HCT116 (cell line): Measurements from ENCODE around the gene MTHFD2L. TPM values are rescaled to one million over a fixed set of nuclear protein-coding genes. Genes with fewer than 3 reads are reported as not detected.

Source experiments
- ATAC-seq: fragments of 200-7000 bp; cut with Tn5 transposase; 2 replicates; pipeline ENCODE4 v1.9.1; 2020; ENCODE audit warnings: mild to moderate bottlenecking, moderate library complexity
- BruUV-seq: library from RNA; stranded (reverse); fragments of 400-500 nt; replicated peaks from 2 replicates; lab custom pipeline; 2021; lab: Mats Ljungman, UMichigan
- CTCF ChIA-PET: fragments of 300-600 bp; sonication (Branson Sonifier 250); formaldehyde crosslinking; loops from one replicate; lab custom pipeline; 2021; ENCODE audit warnings: antibody characterized with exemption; lab: Charles Lee
- POLR2A ChIA-PET: fragments of 300-600, 350-600 bp; sonication (Branson Sonifier 250); formaldehyde crosslinking; loops from one replicate; lab custom pipeline; 2021; ENCODE audit warnings: antibody characterized with exemption; lab: Charles Lee
- RAD21 ChIA-PET, 2 experiments: fragments of 300-600 bp; sonication (Branson Sonifier 250); formaldehyde crosslinking; loops; one replicate each; lab custom pipeline; 2023; ENCODE audit warnings: low total read pairs in 2 of 2; ENCODE audit not compliant: uncharacterized antibody in 2 of 2, unreplicated experiment in 2 of 2, low non-redundant PET in 1 of 2; lab: Charles Lee
- DNase-seq: peaks from one replicate; pipeline ENCODE4 v3.0.0-alpha.2; 2010; ENCODE audit warnings: low read depth, low spot score
- H2AFZ ChIP-seq: fragments of 200-600 bp; shearing (Covaris generic), sonication (generic); 2 replicates; pipeline ENCODE4 v1.6.1; 2017; ENCODE audit warnings: low read depth, mixed run types, mixed read lengths, antibody characterized with exemption, low read length; ENCODE audit not compliant: poor library complexity, severe bottlenecking
- H3K27ac ChIP-seq: 2 replicates; pipeline ENCODE4 v1.5.1; 2012; ENCODE audit warnings: low read depth, low read length
- H3K27me3 ChIP-seq: fragments of 200-600 bp; sonication (generic); 2 replicates; pipeline ENCODE4 v1.6.1; 2016; ENCODE audit warnings: mixed run types, low read length, mixed read lengths; ENCODE audit not compliant: insufficient read depth
- H3K36me3 ChIP-seq, 2 experiments: fragments of 200-500 bp in 1 of 2; fragments of 200-600 bp in 1 of 2; sonication (Bioruptor generic) in 1 of 2; sonication (generic) in 1 of 2; 2 replicates each; pipeline versions ENCODE4 v1.5.1 to v1.6.1; 2014 to 2016; ENCODE audit warnings: low read length in 2 of 2, inconsistent platforms in 1 of 2, mixed read lengths in 1 of 2, mixed run types in 1 of 2; ENCODE audit not compliant: insufficient read depth in 2 of 2, control insufficient read depth in 1 of 2
- H3K4me1 ChIP-seq, 2 experiments: fragments of 200-600 bp in 1 of 2; sonication (generic) in 1 of 2; 2 replicates each; pipeline versions ENCODE4 v1.5.1 to v1.6.1; 2012 to 2017; ENCODE audit warnings: low read length in 2 of 2, inconsistent platforms in 1 of 2, mild to moderate bottlenecking in 1 of 2, mixed read lengths in 1 of 2, mixed run types in 1 of 2, moderate library complexity in 1 of 2; ENCODE audit not compliant: insufficient read depth in 2 of 2, control insufficient read depth in 1 of 2
- H3K4me2 ChIP-seq: fragments of 200-600 bp; sonication (generic); 2 replicates; pipeline ENCODE4 v1.6.1; 2017; ENCODE audit warnings: mixed run types, low read length, mixed read lengths
- H3K4me3 ChIP-seq, 2 experiments: fragments of 200-600 bp in 1 of 2; sonication (generic) in 1 of 2; replicated peaks in 1 of 2; 2 replicates each; pipeline ENCODE4 v1.5.1; 2011 to 2016; ENCODE audit warnings: low read length in 2 of 2, control low read depth in 1 of 2, low read depth in 1 of 2, mild to moderate bottlenecking in 1 of 2, mixed read lengths in 1 of 2, mixed run types in 1 of 2
- H3K79me2 ChIP-seq: fragments of 200-600 bp; sonication (generic); 2 replicates; pipeline ENCODE4 v1.6.1; 2017; ENCODE audit warnings: mild to moderate bottlenecking, mixed run types, low read length, moderate library complexity, mixed read lengths; ENCODE audit not compliant: insufficient read depth
- H3K9ac ChIP-seq: fragments of 200-600 bp; sonication (generic); 2 replicates; pipeline ENCODE4 v1.6.1; 2016; ENCODE audit warnings: low read length, mixed read lengths
- H3K9me2 ChIP-seq: fragments of 200-600 bp; sonication (generic), shearing (Covaris generic); 2 replicates; pipeline ENCODE4 v1.6.1; 2017; ENCODE audit warnings: mixed run types, mild to moderate bottlenecking, moderate library complexity; ENCODE audit not compliant: insufficient read depth
- H3K9me3 ChIP-seq, 2 experiments: fragments of 200-500 bp in 1 of 2; fragments of 200-600 bp in 1 of 2; sonication (Bioruptor generic) in 1 of 2; sonication (generic) in 1 of 2; 2 replicates each; pipeline ENCODE4 v1.6.1; 2014 to 2017; ENCODE audit warnings: low read length in 2 of 2, mixed read lengths in 2 of 2, inconsistent platforms in 1 of 2, low read depth in 1 of 2, mild to moderate bottlenecking in 1 of 2, mixed run types in 1 of 2, moderate library complexity in 1 of 2; ENCODE audit not compliant: control insufficient read depth in 1 of 2, insufficient read depth in 1 of 2
- H4K20me1 ChIP-seq: fragments of 200-600 bp; sonication (generic), shearing (Covaris generic); 2 replicates; pipeline ENCODE4 v1.6.1; 2017; ENCODE audit warnings: mixed run types, mild to moderate bottlenecking, moderate library complexity; ENCODE audit not compliant: insufficient read depth
- CBX3 ChIP-seq: IDR thresholded peaks from 2 replicates; pipeline ENCODE4 v1.6.1; 2012; ENCODE audit warnings: low read depth
- EGR1 ChIP-seq: IDR thresholded peaks from 2 replicates; pipeline ENCODE4 v1.6.1; 2012; ENCODE audit warnings: low read depth
- ELF1 ChIP-seq: IDR thresholded peaks from 2 replicates; pipeline ENCODE4 v1.6.1; 2012; ENCODE audit warnings: low read depth, borderline replicate concordance
- EZH2phosphoT487 ChIP-seq: fragments of 200-600 bp; IDR thresholded peaks from 2 replicates; pipeline ENCODE4 v1.6.1; 2018; ENCODE audit warnings: antibody characterized with exemption, borderline replicate concordance
- FOSL1 ChIP-seq: IDR thresholded peaks from 2 replicates; pipeline ENCODE4 v1.6.1; 2012; ENCODE audit warnings: low read depth
- JUND ChIP-seq: IDR thresholded peaks from 2 replicates; pipeline ENCODE4 v1.6.1; 2012
- POLR2A ChIP-seq: IDR thresholded peaks from 2 replicates; pipeline ENCODE4 v1.7.0; 2011; ENCODE audit warnings: borderline replicate concordance; ENCODE audit not compliant: insufficient read depth, insufficient read length; ENCODE audit errors: extremely low read depth
- POLR2AphosphoS5 ChIP-seq: IDR thresholded peaks from 2 replicates; pipeline ENCODE4 v1.6.1; 2011; ENCODE audit warnings: mild to moderate bottlenecking, low read depth, low read length, moderate library complexity
- SIN3A ChIP-seq: IDR thresholded peaks from 2 replicates; pipeline ENCODE4 v1.6.1; 2012; ENCODE audit warnings: low read depth
- SRF ChIP-seq: IDR thresholded peaks from 2 replicates; pipeline ENCODE4 v1.6.1; 2012; ENCODE audit warnings: low read depth
- YY1 ChIP-seq: IDR thresholded peaks from 2 replicates; pipeline ENCODE4 v1.6.1; 2011; ENCODE audit warnings: low read length, low read depth, moderate library complexity, mild to moderate bottlenecking; ENCODE audit not compliant: insufficient replicate concordance; ENCODE audit errors: extremely low read depth
- ZFX ChIP-seq: fragments of 450-650 bp; IDR thresholded peaks from 2 replicates; pipeline ENCODE4 v1.6.1; 2017
- ZNF274 ChIP-seq: fragments of 200-500 bp; sonication (Bioruptor generic); IDR thresholded peaks from 2 replicates; pipeline ENCODE4 v1.6.1; 2014; ENCODE audit warnings: mild to moderate bottlenecking, low read depth, low read length, inconsistent platforms
- intact Hi-C: fragments of 100-400 bp; cut with micrococcal nuclease; formaldehyde crosslinking; loops from 2 replicates; pipeline ENCODE4 v1.10.0; 2022
- total RNA-seq: library from RNA; stranded (reverse); gene quantifications from one replicate; pipeline ENCODE4 v1.2.1, GENCODE V29; 2021; ENCODE audit not compliant: unreplicated experiment
- TF ChIP-seq, protein P1 (sequence below): IDR thresholded peaks from 2 replicates; pipeline ENCODE4 v1.6.1; 2011; ENCODE audit warnings: mild to moderate bottlenecking, low read length, moderate library complexity; ENCODE audit not compliant: insufficient replicate concordance; ENCODE audit errors: extremely low read depth
- TF ChIP-seq, protein P2 (sequence below): IDR thresholded peaks from 2 replicates; pipeline ENCODE4 v1.6.1; 2012; ENCODE audit warnings: low read depth
- TF ChIP-seq, protein P3 (sequence below): IDR thresholded peaks from 2 replicates; pipeline ENCODE4 v1.6.1; 2012
- TF ChIP-seq, protein P4 (sequence below), 3 experiments: fragments of 200-600 bp in 1 of 3; sonication (generic) in 1 of 3; IDR thresholded peaks in 2 of 3; conservative IDR thresholded peaks in 1 of 3; 2 replicates each; pipeline ENCODE4 v1.5.1; 2012 to 2017; ENCODE audit warnings: low read depth in 2 of 3, low read length in 2 of 3, antibody characterized with exemption in 1 of 3, borderline replicate concordance in 1 of 3, control low read depth in 1 of 3, mild to moderate bottlenecking in 1 of 3, mixed read lengths in 1 of 3, mixed run types in 1 of 3, moderate library complexity in 1 of 3; ENCODE audit not compliant: insufficient read depth in 1 of 3
- TF ChIP-seq, protein P5 (sequence below): IDR thresholded peaks from 2 replicates; pipeline ENCODE4 v1.6.1; 2012

MTHFD2L gene
- total RNA-seq, 1 experiment from 2014 or later, result 15.0 TPM

DNA sequence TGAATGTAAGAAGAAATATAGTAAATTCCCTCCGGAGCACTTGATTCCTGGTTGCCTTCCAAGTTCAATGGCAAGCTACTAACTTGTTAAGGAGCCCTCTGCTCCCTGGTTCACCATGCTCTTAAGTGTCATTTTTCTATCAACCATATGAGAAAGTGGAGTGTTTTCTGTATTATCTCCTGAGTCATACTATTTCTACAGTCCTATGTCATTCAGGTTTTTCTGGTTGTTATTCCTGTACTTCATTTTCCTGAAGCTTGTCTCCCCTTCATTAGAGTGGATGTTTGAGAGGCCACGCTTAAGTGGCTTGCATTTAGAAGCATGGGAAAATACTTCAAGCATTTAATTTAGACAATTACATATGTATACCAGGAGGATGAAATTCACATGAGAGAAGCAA lies 135.6 kb downstream of the MTHFD2L start:
- no TSS peak for BruUV-seq
- Histone ChIP-seq H3K79me2 (no peaks in the 10 kb centered on the region), H3K4me1 (peaks cover 0 to 8% of the 10 kb centered on the region in 2 experiments; a peak in 1 of 4 replicates), H3K9ac (no peak overlapping the region), H4K20me1 (no peaks in the 10 kb centered on the region), H3K27ac (no peak overlapping the region), H2AFZ (no peak overlapping the region), H3K27me3 (no peaks in the 10 kb centered on the region), H3K9me3 (no peaks in the 10 kb centered on the region), H3K36me3 (no peaks in the 10 kb centered on the region), H3K4me2 (no peak overlapping the region), H3K9me2 (no peaks in the 10 kb centered on the region), H3K4me3 (no peak overlapping the region)
- RAD21 ChIA-PET, result no interaction called here
- ATAC-seq, result no peak
- POLR2A ChIA-PET, result no interaction called here
- TF ChIP-seq CBX3, result no peak
- TF ChIP-seq, protein P1, sequence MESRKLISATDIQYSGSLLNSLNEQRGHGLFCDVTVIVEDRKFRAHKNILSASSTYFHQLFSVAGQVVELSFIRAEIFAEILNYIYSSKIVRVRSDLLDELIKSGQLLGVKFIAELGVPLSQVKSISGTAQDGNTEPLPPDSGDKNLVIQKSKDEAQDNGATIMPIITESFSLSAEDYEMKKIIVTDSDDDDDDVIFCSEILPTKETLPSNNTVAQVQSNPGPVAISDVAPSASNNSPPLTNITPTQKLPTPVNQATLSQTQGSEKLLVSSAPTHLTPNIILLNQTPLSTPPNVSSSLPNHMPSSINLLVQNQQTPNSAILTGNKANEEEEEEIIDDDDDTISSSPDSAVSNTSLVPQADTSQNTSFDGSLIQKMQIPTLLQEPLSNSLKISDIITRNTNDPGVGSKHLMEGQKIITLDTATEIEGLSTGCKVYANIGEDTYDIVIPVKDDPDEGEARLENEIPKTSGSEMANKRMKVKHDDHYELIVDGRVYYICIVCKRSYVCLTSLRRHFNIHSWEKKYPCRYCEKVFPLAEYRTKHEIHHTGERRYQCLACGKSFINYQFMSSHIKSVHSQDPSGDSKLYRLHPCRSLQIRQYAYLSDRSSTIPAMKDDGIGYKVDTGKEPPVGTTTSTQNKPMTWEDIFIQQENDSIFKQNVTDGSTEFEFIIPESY, result no peak
- no peak for TF ChIP-seq SIN3A
- TF ChIP-seq ZNF274, result no peak
- TF ChIP-seq JUND, result no peak
- TF ChIP-seq, protein P2, sequence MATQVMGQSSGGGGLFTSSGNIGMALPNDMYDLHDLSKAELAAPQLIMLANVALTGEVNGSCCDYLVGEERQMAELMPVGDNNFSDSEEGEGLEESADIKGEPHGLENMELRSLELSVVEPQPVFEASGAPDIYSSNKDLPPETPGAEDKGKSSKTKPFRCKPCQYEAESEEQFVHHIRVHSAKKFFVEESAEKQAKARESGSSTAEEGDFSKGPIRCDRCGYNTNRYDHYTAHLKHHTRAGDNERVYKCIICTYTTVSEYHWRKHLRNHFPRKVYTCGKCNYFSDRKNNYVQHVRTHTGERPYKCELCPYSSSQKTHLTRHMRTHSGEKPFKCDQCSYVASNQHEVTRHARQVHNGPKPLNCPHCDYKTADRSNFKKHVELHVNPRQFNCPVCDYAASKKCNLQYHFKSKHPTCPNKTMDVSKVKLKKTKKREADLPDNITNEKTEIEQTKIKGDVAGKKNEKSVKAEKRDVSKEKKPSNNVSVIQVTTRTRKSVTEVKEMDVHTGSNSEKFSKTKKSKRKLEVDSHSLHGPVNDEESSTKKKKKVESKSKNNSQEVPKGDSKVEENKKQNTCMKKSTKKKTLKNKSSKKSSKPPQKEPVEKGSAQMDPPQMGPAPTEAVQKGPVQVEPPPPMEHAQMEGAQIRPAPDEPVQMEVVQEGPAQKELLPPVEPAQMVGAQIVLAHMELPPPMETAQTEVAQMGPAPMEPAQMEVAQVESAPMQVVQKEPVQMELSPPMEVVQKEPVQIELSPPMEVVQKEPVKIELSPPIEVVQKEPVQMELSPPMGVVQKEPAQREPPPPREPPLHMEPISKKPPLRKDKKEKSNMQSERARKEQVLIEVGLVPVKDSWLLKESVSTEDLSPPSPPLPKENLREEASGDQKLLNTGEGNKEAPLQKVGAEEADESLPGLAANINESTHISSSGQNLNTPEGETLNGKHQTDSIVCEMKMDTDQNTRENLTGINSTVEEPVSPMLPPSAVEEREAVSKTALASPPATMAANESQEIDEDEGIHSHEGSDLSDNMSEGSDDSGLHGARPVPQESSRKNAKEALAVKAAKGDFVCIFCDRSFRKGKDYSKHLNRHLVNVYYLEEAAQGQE, result no peak
- TF ChIP-seq, protein P3, sequence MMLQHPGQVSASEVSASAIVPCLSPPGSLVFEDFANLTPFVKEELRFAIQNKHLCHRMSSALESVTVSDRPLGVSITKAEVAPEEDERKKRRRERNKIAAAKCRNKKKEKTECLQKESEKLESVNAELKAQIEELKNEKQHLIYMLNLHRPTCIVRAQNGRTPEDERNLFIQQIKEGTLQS, result no peak
- TF ChIP-seq POLR2AphosphoS5, result no peak
- no peak for TF ChIP-seq FOSL1
- no peak for TF ChIP-seq POLR2A
- TF ChIP-seq, protein P4, sequence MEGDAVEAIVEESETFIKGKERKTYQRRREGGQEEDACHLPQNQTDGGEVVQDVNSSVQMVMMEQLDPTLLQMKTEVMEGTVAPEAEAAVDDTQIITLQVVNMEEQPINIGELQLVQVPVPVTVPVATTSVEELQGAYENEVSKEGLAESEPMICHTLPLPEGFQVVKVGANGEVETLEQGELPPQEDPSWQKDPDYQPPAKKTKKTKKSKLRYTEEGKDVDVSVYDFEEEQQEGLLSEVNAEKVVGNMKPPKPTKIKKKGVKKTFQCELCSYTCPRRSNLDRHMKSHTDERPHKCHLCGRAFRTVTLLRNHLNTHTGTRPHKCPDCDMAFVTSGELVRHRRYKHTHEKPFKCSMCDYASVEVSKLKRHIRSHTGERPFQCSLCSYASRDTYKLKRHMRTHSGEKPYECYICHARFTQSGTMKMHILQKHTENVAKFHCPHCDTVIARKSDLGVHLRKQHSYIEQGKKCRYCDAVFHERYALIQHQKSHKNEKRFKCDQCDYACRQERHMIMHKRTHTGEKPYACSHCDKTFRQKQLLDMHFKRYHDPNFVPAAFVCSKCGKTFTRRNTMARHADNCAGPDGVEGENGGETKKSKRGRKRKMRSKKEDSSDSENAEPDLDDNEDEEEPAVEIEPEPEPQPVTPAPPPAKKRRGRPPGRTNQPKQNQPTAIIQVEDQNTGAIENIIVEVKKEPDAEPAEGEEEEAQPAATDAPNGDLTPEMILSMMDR (IDR thresholded peaks at IDR 0.05 in 2 of 3, conservative IDR thresholded peaks at IDR 0.05 in 1 of 3; ENCODE audit: borderline replicate concordance in 1 of 3, insufficient read depth in 1 of 3, low read depth in 2 of 3, low read length in 2 of 3), result no peak
- TF ChIP-seq, protein P5, sequence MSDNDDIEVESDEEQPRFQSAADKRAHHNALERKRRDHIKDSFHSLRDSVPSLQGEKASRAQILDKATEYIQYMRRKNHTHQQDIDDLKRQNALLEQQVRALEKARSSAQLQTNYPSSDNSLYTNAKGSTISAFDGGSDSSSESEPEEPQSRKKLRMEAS, result no peak
- no peak for TF ChIP-seq SRF
- no peak for TF ChIP-seq ELF1
- no peak for TF ChIP-seq EZH2phosphoT487
- no peak for TF ChIP-seq ZFX
- TF ChIP-seq EGR1, result no peak
- TF ChIP-seq YY1, result no peak
- CTCF ChIA-PET, result no interaction called here
- intact Hi-C loops, result no loop called here
- no peak for DNase-seq
